ENCODE data around the gene NKAP. TPM values are rescaled to one million over a fixed set of nuclear protein-coding genes. Genes with fewer than 3 reads are reported as not detected.

NKAP gene
- total and polyA plus RNA-seq, 9 of the 15 experiments (the other 6 are each of a cell fraction or from before 2014, with no cell fraction given), result 3.1 to 8.3 (median 7.0) TPM

- FAIRE-seq (no peak), DNase-seq (ENCODE audit: extremely low read depth in 1 of 4, low spot score in 3 of 4) (no peak), ATAC-seq (no peak)
- no peaks in the 10 kb centered on the region for H3K9me1 ChIP-seq (ENCODE audit: control insufficient read depth, insufficient read depth, low read length)
- in situ Hi-C loops (cut with MboI), result no loop called here
- no TSS peak for BruUV-seq (replicated peaks)
- H3K27me3 ChIP-seq (ENCODE audit: control insufficient read depth in 2 of 2, insufficient read depth in 2 of 2, low read length in 2 of 2), result no peaks in the 10 kb centered on the region; a peak in 1 of 5 replicates
- H3K36me3 ChIP-seq (ENCODE audit: control insufficient read depth, insufficient read depth, low read length), result no peaks in the 10 kb centered on the region
- no peaks in the 10 kb centered on the region for H3K4me1 ChIP-seq (replicated peaks in 1 of 2; ENCODE audit: control insufficient read depth in 2 of 2, insufficient read depth in 2 of 2, low read length in 2 of 2)
- no peak overlapping the region for H3K4me2 ChIP-seq (ENCODE audit: insufficient read depth, low read length)
- no peak overlapping the region for H3K27ac ChIP-seq (ENCODE audit: extremely low read depth, low read depth, low read length)
- TF ChIP-seq NR2C1 (IDR thresholded peaks at IDR 0.05) (no peak), NR2C1 (tag; IDR thresholded peaks at IDR 0.05) (no peak), CEBPG (CRISPR knock-in tag; IDR thresholded peaks at IDR 0.05) (no peak), CEBPG (tag; conservative IDR thresholded peaks at IDR 0.05 in 1 of 2, IDR thresholded peaks at IDR 0.05 in 1 of 2) (peak; percentile 61 to 69), ZNF232 (CRISPR knock-in tag; IDR thresholded peaks at IDR 0.05) (no peak), ESRRB (CRISPR knock-in tag; IDR thresholded peaks at IDR 0.05; ENCODE audit: borderline replicate concordance) (no peak), ATF1 (CRISPR knock-in tag; IDR thresholded peaks at IDR 0.05) (no peak), ATF1 (tag; IDR thresholded peaks at IDR 0.05) (no peak), FOS (IDR thresholded peaks at IDR 0.05; ENCODE audit: extremely low read depth, insufficient read length) (no peak), HES1 (IDR thresholded peaks at IDR 0.05; ENCODE audit: low read depth) (no peak), ZBTB2 (IDR thresholded peaks at IDR 0.05) (no peak), ATF3 (IDR thresholded peaks at IDR 0.05) (peak; percentile 72), ATF3 (CRISPR knock-in tag; conservative IDR thresholded peaks at IDR 0.05) (no peak), CEBPB (tag; IDR thresholded peaks at IDR 0.05) (peak; percentile 53; the same call in 1 of the 2 replicates), SUPT5H (IDR thresholded peaks at IDR 0.05) (no peak)
- ChIA-PET POLR2A (no interaction called here), CTCF (ENCODE audit: low intra/inter-chr PET ratio) (no interaction called here)
- H3K79me2 ChIP-seq (ENCODE audit: control insufficient read depth, insufficient read depth, low read length), result no peaks in the 10 kb centered on the region
- H3K9ac ChIP-seq (ENCODE audit: insufficient read depth in 1 of 2, low read depth in 2 of 2, low read length in 2 of 2), result no peak overlapping the region
- no peaks in the 10 kb centered on the region for H3K9me3 ChIP-seq (replicated peaks; ENCODE audit: control insufficient read depth, insufficient read depth, low read depth, low read length)
- 0% methylated on average over 2 of the region's 3 CpGs for WGBS (ENCODE audit: insufficient coverage, low coverage, missing lambda C conversion rate)
- intact Hi-C loops (cut with micrococcal nuclease), result no loop called here
- no peak overlapping the region for H3K4me3 ChIP-seq
- H4K20me1 ChIP-seq (replicated peaks; ENCODE audit: control insufficient read depth, insufficient read depth, low read length), result no peaks in the 10 kb centered on the region
- H2AFZ ChIP-seq (ENCODE audit: low read depth, low read length), result no peak overlapping the region
These were observed 10.8 kb upstream of the NKAP start for GRCh38 chrX:119954374-119954773.
